GM21390 (cell line): Measurements from ENCODE around the gene RUNDC1.

Source experiments
- ATAC-seq: cut with Tn5 transposase; IDR thresholded peaks from one replicate; pipeline ENCODE4 v1.9.1; 2021; ENCODE audit not compliant: unreplicated experiment

The RUNDC1 gene

DNA sequence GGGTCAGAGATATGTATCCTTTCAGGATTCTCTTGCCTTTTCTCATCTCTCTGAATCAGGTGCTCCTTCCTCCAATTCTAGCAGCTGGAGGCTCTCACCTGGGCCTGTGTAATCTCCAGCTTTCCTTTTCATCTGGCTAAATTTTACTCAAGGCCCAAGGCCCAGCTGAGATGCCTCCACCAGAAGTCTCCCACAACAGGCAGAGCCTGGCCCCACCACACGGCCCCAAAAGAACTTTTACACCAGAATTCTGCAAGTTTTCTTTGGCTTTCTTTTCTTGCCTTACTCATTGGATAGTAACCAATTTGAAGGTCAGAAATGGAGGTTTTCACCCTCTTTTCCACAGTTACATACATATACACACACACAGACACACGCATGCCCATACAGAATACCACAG, 59.3 kb downstream of the RUNDC1 start:
- ATAC-seq: no peak

DNA sequence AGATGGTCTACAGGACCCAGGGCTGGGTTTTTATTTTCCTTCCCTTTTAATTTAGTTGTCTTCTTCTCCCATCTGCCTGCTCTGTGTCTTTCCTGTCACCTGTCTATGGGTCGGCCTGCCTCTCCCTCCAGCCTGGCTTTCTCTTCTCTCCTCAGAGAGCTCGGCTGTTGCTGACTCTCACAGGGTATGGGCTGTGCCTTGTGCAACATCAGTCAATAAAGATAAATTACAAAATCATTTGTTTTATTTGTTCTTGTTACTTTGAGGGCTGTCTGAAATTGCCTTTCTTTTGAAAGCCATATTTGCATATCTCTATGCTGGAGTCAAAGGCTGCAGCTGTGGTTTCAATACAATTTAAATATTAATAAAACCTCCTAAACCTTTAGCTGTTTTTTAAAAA, 60.3 kb downstream of the RUNDC1 start:
- no peak for ATAC-seq

DNA sequence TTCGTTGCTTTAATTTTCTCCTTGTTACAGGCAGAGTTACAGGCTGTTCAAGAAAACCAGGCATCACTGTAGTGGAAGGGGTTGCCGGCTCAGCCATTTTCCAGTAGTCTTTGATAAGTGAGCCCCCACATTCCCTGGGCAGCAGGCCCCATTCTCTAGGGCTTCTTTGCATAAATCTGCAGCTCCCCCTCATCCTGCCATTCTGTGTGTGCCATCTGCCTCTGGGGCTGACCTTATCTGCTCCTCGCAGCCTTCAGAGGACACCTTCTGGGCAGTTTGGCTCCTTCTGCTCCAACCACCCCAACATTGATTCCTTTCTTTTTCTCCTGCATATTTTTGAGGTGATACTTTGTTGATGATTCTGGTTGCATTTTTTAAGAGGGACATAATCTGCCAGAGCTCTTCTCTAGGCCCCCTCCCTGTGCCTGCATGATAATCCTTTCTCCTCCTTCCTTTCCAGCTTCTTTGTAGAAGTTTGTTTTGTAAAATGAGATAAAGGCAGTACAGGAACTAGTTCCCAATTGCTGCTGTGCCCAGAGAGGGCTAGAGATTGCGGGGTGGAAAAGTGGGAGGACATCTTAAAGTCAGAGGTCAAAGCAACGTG, 61.8 kb downstream of the RUNDC1 start:
- no peak for ATAC-seq
